ENCODE data around the gene KIF1B.

Gene KIF1B

DNA sequence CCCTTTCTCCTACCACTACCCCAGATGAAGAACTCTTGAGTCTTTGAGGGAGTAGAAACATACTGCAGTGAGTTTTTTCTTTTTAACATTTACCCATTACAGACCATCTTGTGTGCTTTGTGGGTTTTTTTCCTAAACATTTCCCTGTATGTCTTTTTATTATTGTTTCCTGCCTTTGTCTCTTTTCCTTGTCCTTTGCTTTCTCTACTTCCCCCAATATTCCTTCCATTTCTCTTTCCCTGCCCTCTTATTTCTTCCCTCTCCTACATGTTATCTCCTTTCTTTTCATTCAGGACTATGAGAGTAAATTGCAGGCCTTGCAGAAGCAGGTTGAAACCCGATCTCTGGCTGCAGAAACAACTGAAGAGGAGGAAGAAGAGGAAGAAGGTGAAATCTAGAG, 109.4 kb downstream of the KIF1B start:
- no peak overlapping the region for H3K4me3 ChIP-seq (ENCODE audit: low read depth, low read length)
- DNase-seq (ENCODE audit: low read depth), result no peak
- TF ChIP-seq, protein P1, sequence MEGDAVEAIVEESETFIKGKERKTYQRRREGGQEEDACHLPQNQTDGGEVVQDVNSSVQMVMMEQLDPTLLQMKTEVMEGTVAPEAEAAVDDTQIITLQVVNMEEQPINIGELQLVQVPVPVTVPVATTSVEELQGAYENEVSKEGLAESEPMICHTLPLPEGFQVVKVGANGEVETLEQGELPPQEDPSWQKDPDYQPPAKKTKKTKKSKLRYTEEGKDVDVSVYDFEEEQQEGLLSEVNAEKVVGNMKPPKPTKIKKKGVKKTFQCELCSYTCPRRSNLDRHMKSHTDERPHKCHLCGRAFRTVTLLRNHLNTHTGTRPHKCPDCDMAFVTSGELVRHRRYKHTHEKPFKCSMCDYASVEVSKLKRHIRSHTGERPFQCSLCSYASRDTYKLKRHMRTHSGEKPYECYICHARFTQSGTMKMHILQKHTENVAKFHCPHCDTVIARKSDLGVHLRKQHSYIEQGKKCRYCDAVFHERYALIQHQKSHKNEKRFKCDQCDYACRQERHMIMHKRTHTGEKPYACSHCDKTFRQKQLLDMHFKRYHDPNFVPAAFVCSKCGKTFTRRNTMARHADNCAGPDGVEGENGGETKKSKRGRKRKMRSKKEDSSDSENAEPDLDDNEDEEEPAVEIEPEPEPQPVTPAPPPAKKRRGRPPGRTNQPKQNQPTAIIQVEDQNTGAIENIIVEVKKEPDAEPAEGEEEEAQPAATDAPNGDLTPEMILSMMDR (IDR thresholded peaks at IDR 0.05; ENCODE audit: insufficient read depth, low read depth, low read length, missing control alignments), result no peak

DNA sequence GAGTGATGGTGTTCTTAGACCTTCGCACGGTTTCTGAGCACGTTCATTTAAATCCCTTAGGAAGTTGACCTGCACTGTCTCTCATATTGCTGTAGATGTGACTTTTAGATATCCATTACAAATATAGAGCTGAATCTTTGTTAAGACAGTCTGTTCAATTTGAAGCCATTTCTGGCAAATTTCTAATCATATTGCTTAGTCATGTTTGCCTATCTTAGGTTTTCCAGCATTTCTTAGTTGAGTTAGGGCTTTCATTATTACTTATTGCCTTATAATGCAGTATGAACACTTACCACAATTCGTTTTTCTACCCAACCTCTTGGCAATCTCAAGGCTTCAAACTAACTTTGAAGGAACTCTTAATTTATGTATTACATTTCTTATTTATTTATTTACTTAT, 110.0 kb downstream of the KIF1B start:
- DNase-seq (ENCODE audit: low read depth), result no peak
- TF ChIP-seq, protein P1 (IDR thresholded peaks at IDR 0.05; ENCODE audit: insufficient read depth, low read depth, low read length, missing control alignments), result no peak
- H3K4me3 ChIP-seq (ENCODE audit: low read depth, low read length), result no peak overlapping the region

DNA sequence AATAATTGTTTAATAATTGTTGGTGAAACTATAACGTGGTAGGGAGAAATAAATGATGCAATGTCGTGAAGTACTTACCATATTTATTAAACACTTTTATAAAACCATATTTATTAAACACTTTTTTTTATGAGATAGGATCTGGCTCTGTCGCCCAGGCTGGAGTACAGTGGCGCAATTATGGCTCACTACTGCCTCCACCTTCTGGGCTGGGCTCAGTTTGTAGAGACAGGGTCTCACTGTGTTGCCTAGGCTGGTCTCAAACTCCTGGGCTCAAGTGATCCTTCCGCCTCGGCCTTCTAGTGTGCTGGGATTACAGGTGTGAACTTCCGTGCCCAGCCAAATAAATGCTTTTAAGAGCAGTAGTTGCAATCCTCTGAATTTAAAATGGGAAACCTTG, 112.5 kb downstream of the KIF1B start:
- TF ChIP-seq, protein P1 (IDR thresholded peaks at IDR 0.05; ENCODE audit: insufficient read depth, low read depth, low read length, missing control alignments), result no peak
- H3K4me3 ChIP-seq (ENCODE audit: low read depth, low read length), result no peak overlapping the region
- DNase-seq (ENCODE audit: low read depth), result no peak

DNA sequence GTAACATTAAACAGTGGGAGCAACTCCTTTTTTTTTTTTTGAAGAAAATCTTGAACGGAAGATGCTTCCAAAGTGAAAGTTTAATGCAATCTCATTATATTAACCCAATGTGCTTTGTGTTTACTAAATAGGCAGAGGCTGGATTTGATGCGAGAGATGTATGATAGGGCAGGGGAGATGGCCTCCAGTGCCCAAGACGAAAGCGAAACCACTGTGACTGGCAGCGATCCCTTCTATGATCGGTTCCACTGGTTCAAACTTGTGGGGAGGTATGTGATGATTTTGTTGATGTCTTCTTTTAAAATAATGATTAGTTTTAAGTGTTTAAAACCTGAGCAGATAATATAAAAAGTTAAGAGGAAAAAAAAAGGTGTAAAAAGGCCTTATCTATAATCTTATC, 114.3 kb downstream of the KIF1B start:
- TF ChIP-seq, protein P1 (IDR thresholded peaks at IDR 0.05; ENCODE audit: insufficient read depth, low read depth, low read length, missing control alignments), result no peak
- no peak overlapping the region for H3K4me3 ChIP-seq (ENCODE audit: low read depth, low read length)
- DNase-seq (ENCODE audit: low read depth), result no peak

DNA sequence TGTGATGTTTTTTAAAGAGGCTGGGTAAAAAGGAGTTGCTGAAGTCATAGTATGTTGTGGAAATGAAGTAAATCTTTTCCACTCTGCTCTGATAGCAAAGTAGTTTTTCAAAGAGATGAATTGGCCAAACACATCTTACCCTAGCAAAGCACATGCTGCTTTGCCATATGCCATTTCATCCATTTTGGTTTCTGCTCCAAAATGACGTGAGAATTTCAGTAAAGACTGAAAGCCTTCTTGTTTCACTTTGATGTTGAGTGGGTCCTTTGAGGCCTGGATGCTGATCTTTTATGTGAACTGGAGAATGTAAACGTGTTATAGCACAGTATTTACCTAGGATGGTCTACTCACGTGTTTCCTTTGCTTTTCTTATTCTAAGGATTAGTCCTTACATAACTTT, 115.2 kb downstream of the KIF1B start:
- H3K4me3 ChIP-seq (ENCODE audit: low read depth, low read length), result no peak overlapping the region
- TF ChIP-seq, protein P1 (IDR thresholded peaks at IDR 0.05; ENCODE audit: insufficient read depth, low read depth, low read length, missing control alignments), result no peak
- DNase-seq (ENCODE audit: low read depth), result no peak

DNA sequence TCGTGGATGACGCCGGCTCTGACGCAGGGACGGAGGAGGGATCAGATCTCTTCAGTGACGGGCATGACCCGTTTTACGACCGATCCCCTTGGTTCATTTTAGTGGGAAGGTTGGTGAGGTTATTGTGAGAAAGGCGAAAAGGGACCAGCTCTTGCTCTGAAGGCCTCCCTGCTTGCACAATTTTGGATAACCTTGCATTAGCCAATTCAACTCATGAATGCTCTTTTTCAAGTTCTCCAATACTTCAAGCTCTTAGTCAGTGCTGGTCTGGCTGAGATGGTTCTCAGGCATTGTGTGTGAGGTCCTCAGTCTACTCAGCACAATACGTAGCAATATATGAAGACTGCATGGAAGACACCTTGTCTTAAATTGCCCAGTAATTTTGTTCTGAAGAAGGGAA, 115.9 kb downstream of the KIF1B start:
- TF ChIP-seq, protein P1 (IDR thresholded peaks at IDR 0.05; ENCODE audit: insufficient read depth, low read depth, low read length, missing control alignments), result no peak
- H3K4me3 ChIP-seq (ENCODE audit: low read depth, low read length), result no peak overlapping the region
- DNase-seq (ENCODE audit: low read depth), result no peak

DNA sequence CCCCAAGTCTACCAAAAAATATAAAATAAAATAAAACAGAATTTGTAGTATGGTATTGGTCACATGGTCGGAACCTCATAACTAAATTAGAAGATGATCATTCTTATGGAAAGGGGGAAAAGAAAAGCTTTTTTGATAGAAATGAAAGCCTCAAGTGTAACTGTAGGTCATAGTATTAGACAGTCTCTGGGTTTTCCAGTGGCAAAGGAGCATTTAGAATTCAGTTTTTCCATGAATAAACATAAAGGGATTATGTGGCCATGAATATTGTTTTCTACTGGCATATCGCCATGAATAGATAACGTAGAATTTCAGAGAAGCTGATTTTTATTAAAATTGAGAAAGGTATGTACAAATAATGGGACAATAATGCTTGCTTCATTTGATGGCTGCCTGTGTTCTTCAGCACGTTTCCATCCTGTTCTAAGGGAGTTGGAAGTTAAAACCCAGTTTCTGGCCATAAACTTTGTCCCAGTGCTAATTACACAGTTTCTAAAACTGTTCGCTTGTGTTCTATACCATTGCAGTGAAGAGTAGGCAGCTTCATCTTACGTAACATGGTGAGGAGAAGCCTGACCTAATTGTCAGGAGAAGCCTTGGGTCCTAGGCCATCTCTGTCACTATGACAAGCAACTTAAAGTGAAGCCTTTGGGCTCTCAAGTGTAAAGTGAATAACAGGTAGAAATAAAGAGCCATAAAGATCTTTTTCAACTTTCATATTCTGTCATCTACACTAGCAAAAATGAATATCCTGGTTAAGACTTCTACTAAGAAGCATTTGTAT, 118.0 kb downstream of the KIF1B start:
- TF ChIP-seq, protein P1 (IDR thresholded peaks at IDR 0.05; ENCODE audit: insufficient read depth, low read depth, low read length, missing control alignments), result no peak
- no peak overlapping the region for H3K4me3 ChIP-seq (ENCODE audit: low read depth, low read length)
- DNase-seq (ENCODE audit: low read depth), result no peak

All from GM12865 (cell line).